Skeletal muscle cell (primary cell): ENCODE measurements around the gene C4orf50.

Experiments
- DNase-seq: peaks from one replicate; pipeline ENCODE4 v3.0.0-alpha.2; 2010; ENCODE audit warnings: low read depth
- H3K4me3 ChIP-seq: 2 replicates; pipeline ENCODE4 v1.5.1; 2011; ENCODE audit warnings: low read depth, mild to moderate bottlenecking, control low read depth, low read length, moderate library complexity

C4orf50 gene

GRCh38 chr4:5930876-5931275, 87.4 kb downstream of the C4orf50 start:
- no peak overlapping the region for H3K4me3 ChIP-seq
- no peak for DNase-seq

DNA sequence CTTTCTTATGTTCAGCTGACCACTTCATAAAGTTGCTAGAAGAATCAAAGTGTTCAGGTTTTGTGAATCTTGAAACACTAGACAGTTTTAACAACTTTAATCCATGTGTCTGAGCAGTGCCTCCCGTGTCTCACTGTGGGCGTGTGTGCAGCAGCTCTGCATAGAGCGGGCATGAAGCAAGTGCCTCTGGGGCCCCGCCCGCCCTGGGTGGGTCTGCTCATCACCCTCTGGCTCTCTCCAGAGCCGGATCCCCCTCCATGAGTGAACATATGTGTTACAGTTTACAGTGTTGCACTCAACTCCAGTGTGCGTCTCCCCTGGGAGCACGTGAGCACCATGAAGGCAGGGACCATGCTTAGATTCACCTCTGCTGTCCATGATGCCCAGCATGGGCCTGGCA, 87.8 kb downstream of the C4orf50 start:
- no peak overlapping the region for H3K4me3 ChIP-seq
- no peak for DNase-seq

GRCh38 chr4:5928844-5929420, 89.3 kb downstream of the C4orf50 start:
- no peak for DNase-seq
- no peak overlapping the region for H3K4me3 ChIP-seq

DNA sequence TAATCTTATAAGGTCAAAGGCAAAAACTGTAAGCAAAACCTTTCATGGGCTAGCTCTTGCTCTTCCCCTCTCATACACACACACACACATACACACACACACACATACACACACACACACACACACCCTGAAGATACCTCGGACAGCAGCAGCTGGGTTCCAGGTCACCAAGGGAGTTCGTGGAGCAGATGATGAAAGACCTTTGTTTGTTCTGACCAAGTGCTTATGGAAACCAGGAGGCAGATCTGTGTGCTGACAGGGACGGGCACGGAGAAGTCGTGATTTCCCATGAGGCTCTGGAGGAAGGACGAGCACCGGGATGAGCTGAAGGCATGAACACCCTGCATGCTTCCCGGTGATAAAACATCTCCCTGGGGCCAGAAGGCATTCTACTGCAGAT, 90.0 kb downstream of the C4orf50 start:
- H3K4me3 ChIP-seq: no peak overlapping the region
- DNase-seq: no peak

DNA sequence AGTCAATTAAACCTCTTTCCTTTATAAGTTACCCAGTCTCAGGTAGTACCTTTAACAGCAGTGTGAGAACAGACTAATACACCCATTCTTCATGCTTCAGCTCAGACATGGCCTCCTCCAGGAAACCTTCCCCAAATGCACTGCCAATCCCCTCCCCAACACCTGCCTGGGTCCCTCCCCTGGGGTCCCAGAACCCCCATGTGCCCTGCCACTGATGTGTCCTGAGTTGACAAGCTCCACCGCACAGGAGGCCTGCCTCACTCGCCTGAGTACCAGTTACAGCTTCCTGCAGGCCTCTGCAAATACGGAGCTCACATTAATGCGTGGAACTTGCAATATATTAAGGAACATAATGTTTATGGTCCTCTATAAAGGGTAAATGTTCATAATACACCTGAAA, 90.5 kb downstream of the C4orf50 start:
- no peak for DNase-seq

GRCh38 chr4:5927116-5927515, 91.1 kb downstream of the C4orf50 start:
- no peak for DNase-seq
- no peak overlapping the region for H3K4me3 ChIP-seq

More for the DNA sequence above, 90.5 kb downstream of the C4orf50 start:
- no peak overlapping the region for H3K4me3 ChIP-seq

DNA sequence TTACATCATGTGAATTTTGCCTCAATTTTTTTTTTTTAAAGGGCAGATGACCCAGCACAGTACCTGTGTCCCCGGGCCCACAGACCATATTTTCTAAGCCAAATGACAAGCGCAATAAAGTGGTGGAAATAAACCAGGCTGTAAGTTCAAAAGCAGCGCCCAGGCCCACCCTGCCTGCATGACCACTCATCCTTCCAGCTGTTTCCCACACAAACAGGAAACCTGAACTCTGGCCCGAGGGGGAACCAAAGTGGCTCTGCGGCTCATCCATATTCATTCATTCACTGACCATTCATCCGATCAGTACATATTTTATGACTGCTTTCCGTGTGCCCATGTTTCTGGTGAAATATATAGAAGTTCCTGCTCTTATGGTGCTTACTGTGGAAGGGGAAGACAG, 91.6 kb downstream of the C4orf50 start:
- H3K4me3 ChIP-seq: no peak overlapping the region
- no peak for DNase-seq

- DNase-seq: no peak
- no peak overlapping the region for H3K4me3 ChIP-seq
Measured at GRCh38 chr4:5925419-5926200, 92.6 kb downstream of the C4orf50 start.

- H3K4me3 ChIP-seq: no peak overlapping the region
- no peak for DNase-seq
Measured at GRCh38 chr4:5924461-5925125, 93.6 kb downstream of the C4orf50 start.

- H3K4me3 ChIP-seq: no peak overlapping the region
- DNase-seq: no peak
Measured at GRCh38 chr4:5923376-5923775, 94.9 kb downstream of the C4orf50 start.

DNA sequence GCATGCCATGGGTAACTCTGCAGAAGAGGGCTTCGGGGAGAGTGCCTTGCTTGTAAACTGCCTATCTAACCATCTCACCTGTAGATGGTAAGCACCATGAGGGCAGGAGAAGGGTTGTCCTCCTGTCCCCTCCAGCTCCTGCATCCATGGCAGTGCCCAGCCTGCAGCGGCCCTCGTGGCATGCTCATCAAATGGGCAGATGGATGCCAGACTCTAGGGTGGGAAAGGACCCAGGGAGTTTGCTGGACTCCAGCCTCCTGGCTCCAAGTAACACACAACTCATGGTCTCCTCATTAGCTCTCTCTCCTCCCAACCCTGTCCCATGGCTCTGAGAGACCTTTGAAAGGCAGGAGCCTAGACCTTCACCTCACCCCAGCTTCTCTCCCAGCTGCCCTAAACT, 95.7 kb downstream of the C4orf50 start:
- no peak overlapping the region for H3K4me3 ChIP-seq
- no peak for DNase-seq

- H3K4me3 ChIP-seq: no peak overlapping the region
- no peak for DNase-seq
Measured at GRCh38 chr4:5921981-5922380, 96.2 kb downstream of the C4orf50 start.

DNA sequence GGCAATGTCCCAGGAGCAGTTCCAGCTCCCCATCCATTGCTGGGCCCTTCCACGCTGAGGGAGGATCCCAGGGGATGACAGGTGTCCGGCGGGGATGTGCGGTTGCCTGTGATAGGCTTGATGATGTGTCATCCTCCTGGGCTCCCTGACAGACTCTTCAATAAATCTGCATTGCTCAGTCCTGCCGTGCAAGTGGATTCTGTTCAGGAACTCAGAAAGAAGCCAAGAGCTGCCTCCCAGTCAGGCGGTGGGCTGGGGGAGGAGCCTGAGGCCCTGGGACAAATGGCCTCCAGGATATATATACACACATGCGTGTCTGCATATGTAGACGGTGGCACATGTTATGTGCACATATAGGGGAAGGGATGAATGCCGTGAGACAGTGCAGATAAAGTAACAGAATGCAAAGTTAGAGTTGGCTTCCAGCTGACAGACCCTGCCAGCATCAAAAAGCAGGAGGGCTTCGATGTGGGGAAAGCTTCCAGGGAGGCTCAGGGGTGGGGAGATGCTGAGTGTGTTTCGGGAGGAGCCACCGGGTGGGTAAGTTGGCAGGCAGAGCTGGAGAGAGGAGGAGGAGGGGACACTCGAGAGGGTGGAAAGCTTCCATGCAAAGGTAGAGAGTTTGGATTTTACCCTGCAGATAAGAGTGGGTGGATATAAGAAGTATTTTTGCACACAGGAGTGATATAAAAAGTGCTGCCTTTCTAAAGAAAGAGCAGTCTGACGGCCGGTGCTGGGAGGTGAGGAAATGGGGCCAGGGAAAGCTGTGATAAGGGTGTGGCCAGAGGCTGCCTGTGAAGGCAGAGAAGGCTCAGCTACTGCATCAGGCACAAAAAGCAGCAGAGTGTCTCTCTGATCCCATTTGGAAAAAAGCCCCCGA, 96.9 kb downstream of the C4orf50 start:
- H3K4me3 ChIP-seq: no peak overlapping the region
- DNase-seq: no peak

- no peak for DNase-seq
- no peak overlapping the region for H3K4me3 ChIP-seq
Measured at GRCh38 chr4:5919571-5919970, 98.7 kb downstream of the C4orf50 start.

GRCh38 chr4:5919044-5919443, 99.2 kb downstream of the C4orf50 start:
- no peak for DNase-seq
- H3K4me3 ChIP-seq: no peak overlapping the region

DNA sequence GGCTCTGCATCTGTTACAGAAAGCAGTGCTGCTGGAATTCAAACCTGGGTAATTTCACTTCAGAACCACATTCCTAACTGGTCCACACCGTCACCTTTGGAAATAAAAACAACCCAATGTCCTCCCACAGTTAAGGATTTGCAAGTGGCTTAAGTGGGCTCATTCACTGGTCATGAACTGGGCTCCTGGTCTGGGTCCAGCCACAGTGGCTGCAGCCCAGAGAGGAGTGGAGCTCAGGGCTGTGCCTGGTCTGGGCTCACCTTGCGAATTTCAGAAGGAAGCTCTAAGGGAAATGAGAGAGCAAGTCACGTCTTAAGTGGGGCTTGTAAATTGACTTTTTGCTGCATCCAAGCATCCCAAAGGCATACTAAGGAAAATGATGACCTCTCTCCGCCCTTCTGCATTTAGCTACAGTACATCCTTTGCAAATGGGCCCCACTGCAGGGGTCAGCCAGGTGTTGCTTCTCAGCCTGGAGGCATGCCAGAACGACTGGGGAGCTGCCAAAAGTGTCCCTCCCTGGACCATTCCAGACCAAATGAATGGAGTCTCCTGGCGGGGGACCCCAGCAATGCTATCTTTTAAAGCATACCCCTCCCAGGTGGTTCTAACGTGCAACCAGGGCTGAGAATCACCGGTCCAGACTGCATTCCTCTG, 99.8 kb downstream of the C4orf50 start:
- no peak overlapping the region for H3K4me3 ChIP-seq

DNA sequence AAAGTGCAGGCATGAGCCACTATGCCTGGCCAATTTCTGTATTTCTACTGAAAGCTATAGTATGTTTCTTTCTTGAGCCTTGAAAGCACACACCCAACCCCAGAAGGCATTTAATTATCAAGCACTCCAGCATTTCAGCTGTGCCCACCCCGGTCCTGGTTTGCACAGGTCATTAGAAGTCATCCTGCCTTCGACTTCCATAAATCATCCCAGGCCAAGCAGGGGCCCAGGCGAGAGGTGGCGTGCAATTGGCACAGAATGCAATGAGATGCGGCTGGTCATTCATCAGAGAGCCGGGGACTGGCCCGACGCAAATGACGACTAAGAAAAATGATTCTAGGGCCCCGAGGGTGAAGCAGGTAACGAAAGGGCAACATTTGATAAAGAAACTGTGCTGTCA, 100.6 kb downstream of the C4orf50 start:
- no peak for DNase-seq
- H3K4me3 ChIP-seq: no peak overlapping the region

More for the DNA sequence above, 99.8 kb downstream of the C4orf50 start:
- DNase-seq: no peak

DNA sequence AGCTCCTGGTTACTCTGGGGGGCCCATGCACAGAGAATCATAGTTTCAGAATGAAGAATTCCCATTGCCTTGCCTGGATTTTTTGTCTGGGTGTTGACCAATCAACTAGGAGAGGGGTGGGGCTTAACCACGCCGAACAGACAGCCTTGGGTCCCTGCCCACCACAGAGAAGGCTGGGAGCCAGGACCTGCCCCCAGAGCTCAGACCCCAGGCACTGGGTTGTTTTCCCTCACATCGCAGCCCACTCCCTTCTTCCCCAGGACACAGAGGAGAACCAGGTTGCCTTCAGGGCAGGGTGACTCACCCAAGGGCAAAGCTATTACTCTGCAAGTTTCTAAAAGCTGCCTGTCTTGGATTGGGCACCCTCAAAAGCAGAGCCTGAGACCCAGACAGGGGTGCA, 102.0 kb downstream of the C4orf50 start:
- no peak for DNase-seq
- H3K4me3 ChIP-seq: no peak overlapping the region

DNA sequence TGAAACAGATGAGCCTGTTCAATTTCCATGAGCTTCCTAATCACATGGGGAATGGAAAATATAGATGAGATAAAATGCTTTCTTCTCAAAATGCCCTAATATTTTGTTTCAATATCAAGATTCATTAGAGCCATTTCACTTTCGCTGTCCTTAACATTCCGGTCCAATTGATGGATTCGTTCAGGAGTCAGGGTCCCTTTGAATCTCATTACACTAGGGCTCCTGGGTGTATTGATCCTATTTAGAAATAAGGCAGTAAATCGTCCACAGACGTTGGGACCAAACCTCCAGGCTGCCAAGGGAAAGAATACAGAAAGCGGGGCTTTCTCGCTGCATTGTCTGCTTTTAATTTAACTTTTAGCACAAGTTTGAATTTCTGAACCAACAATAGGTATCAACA, 104.8 kb downstream of the C4orf50 start:
- no peak overlapping the region for H3K4me3 ChIP-seq
- DNase-seq: no peak
